ENCODE data around the gene ACOT7.

DNA sequence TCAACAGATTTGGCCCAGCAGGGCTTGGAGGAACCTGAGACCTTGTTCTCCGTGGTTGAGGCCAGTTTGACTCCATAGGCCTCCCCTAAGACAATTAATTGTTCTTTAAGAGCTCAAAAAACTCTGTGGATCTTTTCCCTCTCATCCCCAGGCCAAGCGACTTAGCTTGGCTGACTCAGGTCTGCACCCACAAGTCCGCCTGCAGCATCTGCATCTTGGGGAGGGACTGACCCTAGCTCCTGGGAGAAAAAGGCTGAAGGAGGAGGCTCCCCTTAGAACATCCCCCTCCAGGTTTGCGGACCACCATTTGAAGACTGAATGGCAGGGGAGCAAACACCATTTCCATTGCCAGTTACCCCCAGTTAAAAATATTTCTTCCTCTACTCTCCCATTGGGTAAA, 27.7 kb upstream of the ACOT7 start:
- TF ChIP-seq ZNF274 (IDR thresholded peaks at IDR 0.05; ENCODE audit: low read depth, low read length) (no peak), SUZ12 (IDR thresholded peaks at IDR 0.05; ENCODE audit: extremely low read depth, insufficient read depth, insufficient read length) (no peak), YY1 (IDR thresholded peaks at IDR 0.05; ENCODE audit: insufficient read depth, insufficient read length) (no peak)
